GM18873 (cell line): ENCODE data around the gene TPCN1.
A peak's percentile ranks its signal among the peaks of the same experiment; 100 is the strongest.

ENCODE experiments used
- ATAC-seq: cut with Tn5 transposase; IDR thresholded peaks from one replicate; pipeline ENCODE4 v1.9.1; 2021; ENCODE audit warnings: mild to moderate bottlenecking, moderate library complexity, moderate number of reproducible peaks; ENCODE audit not compliant: unreplicated experiment, low FRiP score

Gene TPCN1

GRCh38 chr12:113221997-113222729 lies 899 bp downstream of the TPCN1 start:
- ATAC-seq, result no peak

DNA sequence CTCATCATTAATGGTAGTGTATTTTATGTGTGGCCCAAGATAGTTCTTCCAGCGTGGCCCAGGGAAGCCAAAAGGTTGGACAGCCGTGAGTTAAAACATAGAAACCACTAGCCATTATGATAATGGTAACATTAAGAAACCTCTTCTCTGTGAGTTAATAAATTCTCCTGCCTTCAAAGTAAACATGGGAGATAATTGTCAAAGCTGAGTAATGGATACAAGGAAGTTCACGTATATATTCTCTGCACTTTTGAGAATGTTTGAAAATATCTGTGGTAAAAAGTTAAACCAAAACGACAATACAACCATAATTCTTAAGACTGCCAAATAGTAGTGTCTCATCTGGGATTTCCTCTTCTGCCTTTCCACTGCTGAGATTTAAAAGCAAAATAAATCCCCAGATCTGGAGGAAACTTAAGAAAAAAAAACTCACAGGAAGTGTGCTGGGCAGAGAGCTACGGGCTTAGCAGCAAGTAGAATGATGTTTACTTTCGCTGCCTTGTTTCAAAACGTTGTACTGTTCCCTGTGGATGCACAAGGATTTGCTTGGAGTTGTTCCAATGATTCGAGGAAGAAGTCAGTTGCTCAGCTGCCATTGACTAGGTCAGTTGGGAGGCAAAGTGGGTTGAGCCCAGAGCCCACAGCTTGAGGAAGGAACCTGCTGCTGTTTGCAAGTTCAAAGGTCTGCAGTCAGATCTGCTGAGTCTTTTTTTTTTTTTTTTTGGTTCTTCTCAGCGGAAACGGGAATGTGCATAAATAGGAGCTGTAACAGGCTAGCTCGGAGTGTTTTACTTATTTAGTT lies 1.7 kb downstream of the TPCN1 start:
- no peak for ATAC-seq

DNA sequence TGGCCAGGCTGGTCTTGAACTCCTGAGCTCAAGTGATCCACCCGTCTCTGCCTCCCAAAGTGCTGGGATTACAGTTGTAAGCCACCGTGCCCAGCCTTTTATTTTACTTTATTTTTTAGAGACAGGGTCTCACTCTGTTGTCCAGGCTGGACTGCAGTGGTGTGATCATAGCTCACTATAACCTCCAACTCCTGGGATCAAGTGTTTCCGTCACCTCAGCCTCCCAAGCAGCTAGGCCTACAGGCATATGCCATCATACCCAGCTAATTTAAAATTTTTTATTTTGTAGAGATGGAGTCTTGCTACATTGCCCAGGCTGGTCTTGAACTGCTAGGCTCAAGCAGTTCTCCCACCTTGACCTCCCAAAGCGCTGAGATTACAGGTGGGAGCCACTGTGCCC lies 3.7 kb downstream of the TPCN1 start:
- no peak for ATAC-seq

DNA sequence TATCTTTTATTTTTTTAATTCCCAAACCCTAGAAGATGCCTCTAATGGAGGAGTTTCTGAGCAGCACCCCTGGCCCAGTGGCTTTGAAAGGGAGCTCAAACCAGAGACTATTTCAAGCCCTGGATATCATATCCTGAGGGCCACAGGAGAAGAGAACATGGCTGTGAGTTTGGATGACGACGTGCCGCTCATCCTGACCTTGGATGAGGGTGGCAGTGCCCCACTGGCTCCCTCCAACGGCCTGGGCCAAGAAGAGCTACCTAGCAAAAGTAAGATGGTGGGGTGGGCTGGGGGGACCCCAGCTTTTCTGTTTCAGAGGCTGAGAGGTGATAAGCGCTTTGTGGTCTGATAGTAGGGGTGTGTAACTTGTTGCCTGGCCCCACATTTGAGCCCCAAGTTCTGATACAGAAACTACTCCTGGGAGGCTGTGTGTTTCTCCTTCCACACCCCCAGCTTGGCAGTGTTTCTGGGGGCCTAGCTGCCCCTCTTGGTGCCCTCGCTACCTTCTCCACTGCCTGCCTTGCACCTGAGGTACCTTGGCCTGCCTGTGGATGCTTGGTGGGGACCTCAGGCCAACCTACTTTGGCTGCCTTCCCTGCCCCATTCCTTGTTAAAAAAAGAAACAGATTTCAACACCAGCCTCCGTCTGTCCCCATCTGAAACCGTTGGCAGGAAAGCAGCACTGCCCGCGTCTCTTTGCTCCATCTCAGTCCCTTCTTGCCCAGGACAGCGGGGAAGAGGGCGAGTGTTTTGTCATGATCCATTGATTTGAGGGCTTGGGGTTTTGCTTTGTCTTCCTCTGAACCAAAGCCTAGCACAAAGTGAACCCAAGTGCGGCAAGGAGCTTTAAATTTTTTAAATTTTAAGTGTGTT lies 5.7 kb downstream of the TPCN1 start:
- ATAC-seq, result no peak

DNA sequence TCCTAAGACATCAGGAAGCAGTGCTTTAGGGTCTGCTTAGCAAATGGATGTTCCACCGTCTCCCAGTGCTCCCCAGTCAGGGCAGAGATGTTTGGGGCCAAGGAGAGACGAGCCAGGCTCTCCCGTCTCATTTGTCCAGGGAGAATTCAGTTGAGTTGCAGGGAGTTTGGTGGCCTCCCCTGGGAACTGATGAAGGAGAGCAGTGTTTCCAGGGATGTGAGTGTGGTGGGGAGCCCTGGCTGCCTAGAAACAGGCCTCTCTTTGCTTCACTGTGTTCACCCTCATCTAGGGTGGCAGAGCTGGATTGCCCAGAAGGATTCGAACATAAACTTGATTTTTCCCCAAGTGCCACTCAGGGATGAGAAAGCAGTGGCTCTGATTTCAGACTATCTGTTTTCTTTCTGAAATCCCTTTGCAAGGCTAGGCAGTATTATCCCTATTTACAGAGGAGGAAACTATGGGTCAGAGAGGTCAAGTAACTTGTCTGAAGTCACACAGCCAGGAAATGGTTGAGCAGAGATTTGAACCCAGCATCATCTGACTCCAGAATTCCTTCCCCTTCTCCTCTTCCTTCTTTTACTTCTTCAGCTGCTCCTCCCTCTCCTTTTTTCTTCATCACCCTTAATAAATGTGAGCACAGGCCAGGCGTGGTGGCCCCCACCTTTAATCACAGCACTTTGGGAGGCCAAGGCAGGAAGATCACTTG lies 6.6 kb downstream of the TPCN1 start:
- ATAC-seq, result no peak

GRCh38 chr12:113228394-113229028 lies 7.2 kb downstream of the TPCN1 start:
- ATAC-seq, result no peak

DNA sequence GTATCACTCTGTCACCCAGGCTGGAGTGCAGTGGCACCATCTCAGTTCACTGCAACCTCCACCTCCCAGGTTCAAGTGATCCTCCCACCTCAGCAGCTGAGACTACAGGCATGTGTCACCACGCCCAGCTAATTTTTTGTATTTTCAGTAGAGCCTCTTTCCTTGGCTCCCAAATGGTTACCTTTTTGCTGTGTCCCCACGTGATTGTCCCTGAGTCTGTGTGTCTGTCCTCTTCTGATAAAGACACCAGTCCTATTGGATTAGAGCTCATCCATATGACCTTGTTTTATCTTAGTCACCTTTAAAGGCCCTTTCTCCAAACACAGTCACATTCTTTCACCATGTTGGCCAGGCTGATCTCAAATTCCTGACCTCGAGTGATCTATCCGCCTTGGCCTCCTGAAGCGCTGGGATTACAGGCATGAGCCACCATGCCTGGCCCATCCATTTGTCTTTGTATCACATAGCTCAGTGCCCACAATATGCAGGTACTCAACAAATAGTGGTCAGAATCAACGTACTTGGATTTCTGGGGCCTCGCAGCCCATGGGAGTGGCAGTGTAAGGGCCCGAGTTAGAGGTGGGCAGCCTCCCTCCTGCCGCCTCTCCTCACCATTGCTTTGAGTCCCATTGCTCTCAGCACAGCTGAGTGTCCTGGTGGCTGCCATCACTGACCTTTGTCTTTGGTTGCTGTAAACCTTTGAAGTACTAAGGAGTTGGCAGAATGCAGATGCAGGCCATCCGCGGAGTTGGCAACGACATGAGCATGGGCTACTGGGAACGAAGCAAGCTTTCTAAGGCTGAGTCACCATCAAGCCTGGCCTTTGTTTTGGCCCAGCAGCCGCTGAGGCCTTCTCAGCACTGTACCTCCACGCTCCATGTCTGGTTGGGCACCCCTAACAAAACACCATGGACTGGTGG lies 9.3 kb downstream of the TPCN1 start:
- ATAC-seq, result no peak

DNA sequence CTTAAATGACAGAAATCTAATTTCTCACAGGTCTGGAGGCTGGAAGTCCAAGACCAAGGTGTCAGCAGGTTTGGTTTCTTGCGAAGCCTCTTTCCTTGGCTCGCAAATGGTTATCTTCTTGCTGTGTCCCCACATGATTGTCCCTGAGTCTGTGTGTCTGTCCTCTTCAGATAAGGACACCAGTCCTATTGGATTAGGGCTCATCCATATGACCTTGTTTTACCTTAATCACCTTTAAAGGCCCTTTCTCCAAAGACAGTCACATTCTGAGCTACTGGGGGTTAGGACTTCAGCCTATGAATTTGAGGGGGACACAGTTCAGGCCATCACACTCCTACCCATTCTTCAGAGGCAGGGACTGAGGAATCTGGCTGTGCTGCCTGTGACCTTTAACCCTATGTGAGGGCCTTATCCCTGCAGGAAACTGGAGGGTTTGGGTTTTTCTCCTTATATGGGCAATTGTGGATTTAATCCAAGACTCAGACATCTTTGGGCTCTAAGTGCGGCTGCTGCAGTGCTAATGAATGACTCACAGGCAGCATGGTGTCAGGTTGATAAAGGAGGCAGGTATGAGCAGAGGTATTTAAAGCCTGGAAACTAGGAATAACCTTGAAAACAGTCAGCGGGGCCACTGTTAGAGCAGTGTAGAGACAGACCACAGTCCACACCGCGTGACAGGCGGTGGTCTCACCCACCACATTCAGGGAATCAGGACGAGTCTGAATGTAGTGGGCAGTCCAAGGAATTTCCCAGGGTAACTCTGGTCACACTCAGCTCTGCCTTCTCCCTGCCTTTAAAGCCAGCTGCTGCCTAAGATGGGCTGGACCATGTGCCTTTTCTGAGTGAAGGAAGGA lies 10.2 kb downstream of the TPCN1 start:
- ATAC-seq, result no peak

DNA sequence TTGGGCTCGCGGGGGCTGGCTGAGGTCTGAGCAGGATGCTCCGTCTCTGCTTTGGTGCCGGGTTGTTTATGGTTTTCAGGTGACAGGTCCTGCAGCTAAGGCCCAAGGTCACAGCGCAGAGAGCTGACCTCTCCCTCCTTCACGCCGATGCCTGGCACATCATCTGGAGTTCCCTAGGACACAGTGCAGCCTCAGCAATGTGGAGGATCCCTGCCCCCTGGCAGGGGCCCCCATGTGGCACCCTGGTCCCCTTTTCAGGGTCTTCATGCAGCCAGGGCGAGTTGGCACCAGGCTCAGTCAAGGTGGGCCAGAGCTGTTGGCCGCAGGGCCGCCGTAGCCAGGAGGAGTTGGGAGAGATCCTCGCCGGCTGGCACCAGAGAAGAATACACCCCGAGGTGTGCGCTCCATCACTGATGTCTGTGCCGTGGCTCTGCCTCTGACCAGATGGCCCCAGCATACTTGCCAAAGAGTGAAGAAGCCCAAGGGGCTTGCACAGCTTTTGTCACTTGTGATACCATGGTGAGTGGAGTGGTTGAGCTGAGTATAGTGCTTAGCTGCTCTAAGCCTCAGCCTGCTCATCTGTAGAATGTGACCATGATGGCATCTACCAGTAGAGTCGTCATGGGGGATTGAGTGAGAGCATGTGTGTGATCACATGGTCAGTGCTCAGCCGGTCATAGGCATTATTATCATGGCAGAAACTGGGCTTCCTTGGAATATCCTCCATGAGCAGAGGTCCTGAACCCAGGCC lies 11.0 kb downstream of the TPCN1 start:
- ATAC-seq, result no peak

DNA sequence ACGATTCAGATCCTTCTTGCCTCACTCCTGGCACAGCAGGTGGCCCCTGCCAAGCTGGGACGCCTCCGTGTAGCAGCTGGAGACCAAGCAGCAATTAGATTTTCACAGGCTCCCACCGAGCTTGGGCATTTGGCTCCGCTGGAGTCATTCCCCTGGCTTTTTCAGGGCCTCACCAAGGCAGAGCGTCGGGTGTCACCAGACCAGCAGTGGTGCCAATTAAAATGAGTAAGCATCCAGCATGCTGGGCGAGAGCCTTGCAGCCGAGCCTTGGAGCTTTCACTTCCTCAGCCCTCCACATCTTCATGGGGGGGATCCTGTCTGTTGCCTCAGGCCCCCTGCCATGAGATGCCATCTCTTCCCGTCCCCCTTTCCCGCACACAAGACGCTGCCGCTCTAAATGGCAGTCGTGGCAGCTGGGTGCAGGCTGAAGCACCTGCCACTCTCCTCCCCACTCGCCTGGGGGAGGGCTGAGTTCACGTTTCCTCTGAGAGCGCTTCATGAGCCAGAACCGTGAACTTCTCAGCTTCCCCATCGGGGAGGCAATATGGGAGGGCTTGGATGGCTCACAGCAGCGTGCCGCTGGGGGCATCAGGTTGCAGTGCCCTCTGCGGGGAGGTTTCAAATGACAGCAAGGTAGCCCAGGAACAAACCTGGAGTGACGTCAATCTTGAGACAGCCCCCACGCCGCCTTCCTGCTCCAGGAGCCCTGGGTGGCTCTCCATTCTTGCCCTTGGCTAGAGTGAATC lies 11.7 kb downstream of the TPCN1 start:
- ATAC-seq, result peak; percentile 51

GRCh38 chr12:113233967-113234366 lies 12.7 kb downstream of the TPCN1 start:
- ATAC-seq, result no peak

DNA sequence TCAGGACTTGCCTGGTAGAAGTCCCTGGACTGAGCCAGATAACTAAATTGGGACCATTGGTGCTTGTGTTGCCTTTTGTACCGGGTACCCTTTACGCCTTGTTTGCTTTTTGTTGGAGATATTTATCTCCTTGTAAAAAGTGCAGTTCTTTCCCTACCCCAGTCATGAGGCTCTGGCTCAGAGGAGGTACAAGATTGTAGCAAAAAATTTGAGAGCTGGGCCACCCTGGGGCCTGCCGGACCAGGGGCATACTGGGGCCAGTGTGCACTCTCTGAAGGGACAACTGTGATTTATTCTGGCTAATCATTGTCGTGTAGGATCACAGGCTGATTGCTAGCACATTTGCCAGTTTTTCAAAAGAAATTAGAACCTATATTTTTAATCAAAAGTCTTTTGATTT lies 13.2 kb downstream of the TPCN1 start:
- no peak for ATAC-seq

DNA sequence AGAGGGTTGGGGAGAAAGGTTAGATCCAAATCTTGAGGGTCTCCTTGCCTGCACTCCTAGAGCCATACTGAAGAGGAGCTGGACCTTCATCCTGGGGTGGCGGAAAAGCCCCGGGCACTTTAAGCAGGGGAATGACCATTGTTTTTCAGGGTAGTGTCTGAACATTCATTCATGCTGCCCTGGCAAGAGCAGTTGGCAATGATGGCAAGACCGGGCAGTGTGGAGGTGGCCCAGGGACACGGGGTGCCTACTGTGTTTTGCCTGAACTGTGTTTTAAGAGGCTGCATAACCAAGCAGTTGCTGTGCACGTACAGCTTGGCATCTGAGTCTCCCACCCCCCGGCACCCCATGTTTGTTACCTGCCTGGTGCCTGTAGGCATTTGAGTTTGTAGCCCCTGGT lies 14.7 kb downstream of the TPCN1 start:
- no peak for ATAC-seq

DNA sequence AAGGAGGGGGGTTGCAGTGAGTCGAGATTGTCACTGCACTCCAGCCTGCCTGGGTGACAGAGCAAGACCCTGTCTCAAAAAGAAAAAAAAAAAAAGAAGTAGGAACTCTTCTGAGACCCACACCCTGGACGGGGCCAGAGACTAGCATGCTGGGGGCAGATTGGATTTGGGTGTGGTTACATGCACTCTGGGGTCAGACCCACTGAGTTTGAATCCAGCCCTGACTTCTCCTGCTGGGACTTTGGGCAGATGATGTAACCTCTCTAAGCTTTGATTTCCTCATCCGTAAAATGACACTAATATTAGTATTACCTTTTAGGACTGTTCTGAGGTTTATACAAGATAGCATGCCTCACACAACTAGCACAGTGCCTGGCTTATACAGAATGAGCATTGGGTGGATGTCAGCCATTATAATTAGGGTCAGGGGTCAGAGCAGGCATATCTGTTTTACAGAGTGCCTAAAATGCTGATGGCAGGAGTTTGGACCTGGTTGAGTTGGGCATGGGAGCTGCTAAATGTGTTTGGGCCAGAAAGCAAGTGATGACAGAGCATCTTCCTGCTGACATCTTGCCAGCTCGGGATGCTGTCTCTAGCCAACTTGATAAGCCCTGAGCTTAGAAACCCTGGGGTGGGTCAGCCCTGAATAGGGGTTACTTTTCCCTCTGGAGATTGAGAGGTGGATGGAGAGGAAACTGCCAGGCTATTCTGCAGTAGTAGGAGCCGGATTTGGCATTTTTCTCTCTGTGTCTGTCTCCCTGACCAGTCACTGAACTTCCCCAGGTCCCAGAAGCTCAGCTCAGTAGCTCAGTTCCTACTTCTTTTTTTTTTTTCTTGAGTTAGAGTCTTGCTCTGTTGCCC lies 15.5 kb downstream of the TPCN1 start:
- ATAC-seq, result no peak

GRCh38 chr12:113237748-113238147 lies 16.5 kb downstream of the TPCN1 start:
- no peak for ATAC-seq

- ATAC-seq, result no peak
Observed at GRCh38 chr12:113238309-113238708, 17.0 kb downstream of the TPCN1 start.
